HuH-7.5 (cell line): ENCODE data around the gene LRRN3.
"Not testable (repeated sequence)": the region's sequence is repeated elsewhere in the genome, so short reads cannot be mapped to it uniquely, and the experiment has no call there.

Source experiments
- DNase-seq: peaks from one replicate; pipeline ENCODE4 v3.0.0; 2011; ENCODE audit warnings: low spot score

The LRRN3 gene

GRCh38 chr7:111090846-111091245 lies at the start of gene LRRN3:
Gene LRRN3, plus strand, starts transcription at chr7:111091127. Its CDS starts 31,646 bp downstream, at chr7:111122773.
- no peak for DNase-seq

GRCh38 chr7:111041577-111041976 lies 49.4 kb upstream of the LRRN3 start:
- no peak for DNase-seq

GRCh38 chr7:111042842-111043241 lies 48.1 kb upstream of the LRRN3 start:
- DNase-seq, result no peak

GRCh38 chr7:111043561-111043960 lies 47.4 kb upstream of the LRRN3 start:
- DNase-seq, result no peak

- no peak for DNase-seq
Observed at GRCh38 chr7:111045449-111045848, 45.5 kb upstream of the LRRN3 start.

GRCh38 chr7:111047595-111047994 lies 43.3 kb upstream of the LRRN3 start:
- no peak for DNase-seq

- DNase-seq, result no peak
Observed at GRCh38 chr7:111049971-111050680, 40.8 kb upstream of the LRRN3 start.

- no peak for DNase-seq
Observed at GRCh38 chr7:111050875-111051416, 40.0 kb upstream of the LRRN3 start.

GRCh38 chr7:111051832-111052231 lies 39.1 kb upstream of the LRRN3 start:
- DNase-seq, result no peak

- DNase-seq, result no peak
Observed at GRCh38 chr7:111053035-111053434, 37.9 kb upstream of the LRRN3 start.

GRCh38 chr7:111056371-111056770 lies 34.6 kb upstream of the LRRN3 start:
- DNase-seq, result no peak

- no peak for DNase-seq
Observed at GRCh38 chr7:111057066-111057465, 33.9 kb upstream of the LRRN3 start.

- DNase-seq, result no peak
Observed at GRCh38 chr7:111059833-111060232, 31.1 kb upstream of the LRRN3 start.

GRCh38 chr7:111063166-111063565 lies 27.8 kb upstream of the LRRN3 start:
- no peak for DNase-seq

GRCh38 chr7:111067251-111067650 lies 23.7 kb upstream of the LRRN3 start:
- no peak for DNase-seq

GRCh38 chr7:111067682-111068081 lies 23.2 kb upstream of the LRRN3 start:
- no peak for DNase-seq

GRCh38 chr7:111068618-111069017 lies 22.3 kb upstream of the LRRN3 start:
- no peak for DNase-seq

- no peak for DNase-seq
Observed at GRCh38 chr7:111071556-111071955, 19.4 kb upstream of the LRRN3 start.

GRCh38 chr7:111072658-111073057 lies 18.3 kb upstream of the LRRN3 start:
- not testable (repeated sequence) for DNase-seq

- no peak for DNase-seq
Observed at GRCh38 chr7:111074071-111074747, 16.7 kb upstream of the LRRN3 start.

GRCh38 chr7:111074748-111075146 lies 16.2 kb upstream of the LRRN3 start:
- DNase-seq, result no peak

- no peak for DNase-seq
Observed at GRCh38 chr7:111075498-111075897, 15.4 kb upstream of the LRRN3 start.

- no peak for DNase-seq
Observed at GRCh38 chr7:111076205-111076604, 14.7 kb upstream of the LRRN3 start.
